ENCODE results near the gene TBC1D14.

GRCh38 chr4:6967846-6968340, 58.3 kb downstream of the TBC1D14 start:
- no peak for TF ChIP-seq POLR2AphosphoS5 (IDR thresholded peaks at IDR 0.05; ENCODE audit: low read depth, low read length)
- TF ChIP-seq POLR2A (IDR thresholded peaks at IDR 0.05; ENCODE audit: low read depth, low read length), result no peak
- no peak for TF ChIP-seq PAX5 (IDR thresholded peaks at IDR 0.05; ENCODE audit: insufficient read depth, low read length, severe bottlenecking)

Measured in GM12891 (cell line).